HepG2 (cell line): ENCODE results near the gene SVOPL. TPM values are rescaled to one million over a fixed set of nuclear protein-coding genes. Genes with fewer than 3 reads are reported as not detected.

Source experiments
- BCLAF1 ChIP-seq: fragments of 450-650 bp; IDR thresholded peaks from 2 replicates; pipeline ENCODE4 v1.6.1; 2017; ENCODE audit warnings: mild to moderate bottlenecking
- HOXA3 ChIP-seq: sonication (generic); formaldehyde crosslinking; IDR thresholded peaks from 2 replicates; pipeline ENCODE4 v1.5.0; 2020; ENCODE audit warnings: missing genetic modification reagents
- NR2F1 ChIP-seq, 2 experiments: fragments of 450-650 bp in 1 of 2; formaldehyde crosslinking in 1 of 2; IDR thresholded peaks; 2 replicates each; pipeline versions ENCODE4 v1.5.0 to v1.6.1; 2016 to 2020; ENCODE audit warnings: mild to moderate bottlenecking in 1 of 2, missing compliant biosample characterization in 1 of 2, missing genetic modification reagents in 1 of 2, moderate library complexity in 1 of 2
- NR2F2 ChIP-seq: IDR thresholded peaks from 2 replicates; pipeline ENCODE4 v1.6.1; 2012; ENCODE audit warnings: low read depth, inconsistent platforms, borderline replicate concordance
- PAXIP1 ChIP-seq: sonication (generic); formaldehyde crosslinking; conservative IDR thresholded peaks from 2 replicates; pipeline ENCODE4 v1.4.0; 2020; ENCODE audit warnings: mild to moderate bottlenecking, missing genetic modification reagents, moderate library complexity
- ZMYM2 ChIP-seq: sonication (generic); formaldehyde crosslinking; IDR thresholded peaks from 2 replicates; pipeline ENCODE4 v1.8.0; 2022; ENCODE audit warnings: mild to moderate bottlenecking, missing genetic modification reagents
- ZNF10 ChIP-seq: sonication (generic); formaldehyde crosslinking; IDR thresholded peaks from 2 replicates; pipeline ENCODE4 v1.4.0; 2020; ENCODE audit warnings: mild to moderate bottlenecking, low read depth, missing genetic modification reagents, borderline replicate concordance
- ZNF615 ChIP-seq: sonication (generic); formaldehyde crosslinking; IDR thresholded peaks from 2 replicates; pipeline ENCODE4 v1.5.0; 2020; ENCODE audit warnings: mild to moderate bottlenecking, missing genetic modification reagents, borderline replicate concordance
- polyA plus RNA-seq, 8 experiments: library from polyadenylated mRNA; depleted of rRNA in 3 of 8; stranded (reverse) in 7 of 8; unstranded in 1 of 8; fragments of >200 nt; fragmentation: Illumina TruSeq in 4 of 8; extraction: Trizol in 4 of 8; gene quantifications; 2 replicates each; pipeline versions ENCODE4 v1.2.1 to v1.2.3, GENCODE V29; 2011 to 2016; ENCODE audit warnings: low read depth in 4 of 8, missing spikeins in 1 of 8, mixed read lengths in 1 of 8; ENCODE audit not compliant: insufficient read depth in 1 of 8
- total RNA-seq, 5 experiments: library from RNA; depleted of rRNA; stranded (reverse); fragments of >200 nt; fragmentation: Illumina TruSeq; extraction: Trizol; gene quantifications; 2 replicates each; pipeline ENCODE4 v1.2.3, GENCODE V29; 2016; ENCODE audit warnings: low read depth in 1 of 5

SVOPL gene
- total and polyA plus RNA-seq, 2 of the 13 experiments (the other 11 are each of a cell fraction or from before 2014, with no cell fraction given), result not detected

- TF ChIP-seq HOXA3 (CRISPR knock-in tag) (peak; percentile 39; the same call in 1 of the 2 replicates), NR2F1 (CRISPR knock-in tag; IDR thresholded peaks at IDR 0.05) (no peak), PAXIP1 (CRISPR knock-in tag) (peak; percentile 52), ZNF615 (CRISPR knock-in tag) (no peak), ZMYM2 (CRISPR knock-in tag) (0 out of 2 replicates have a peak, but pooled peaks have one; percentile 23), ZNF10 (CRISPR knock-in tag) (no peak), BCLAF1 (no peak), NR2F2 (0 out of 2 replicates have a peak, but pooled peaks have one; percentile 15)
These were observed 35.5 kb downstream of the SVOPL start (continued) for GRCh38 chr7:138665669-138666140.
